OCI-LY3 (cell line): ENCODE measurements around the gene CFAP45.

Source experiments
- H2AFZ ChIP-seq: fragments of 200-600, 300-600 bp; shearing (Covaris generic); 2 replicates; pipeline ENCODE4 v1.6.0; 2014; ENCODE audit warnings: antibody characterized with exemption, low read depth, low read length
- H3K27ac ChIP-seq: fragments of 200-600, 300-600 bp; sonication (generic); 2 replicates; pipeline ENCODE4 v1.5.1; 2014; ENCODE audit warnings: mild to moderate bottlenecking, low read length, moderate library complexity, mixed read lengths
- H3K27me3 ChIP-seq: fragments of 200-600, 300-600 bp; sonication (generic); 2 replicates; pipeline ENCODE4 v1.6.1; 2014; ENCODE audit warnings: low read depth, low read length, mixed read lengths
- H3K36me3 ChIP-seq: fragments of 200-600, 300-600 bp; sonication (generic); replicated peaks from 2 replicates; pipeline ENCODE3; 2014; ENCODE audit warnings: low read depth, low read length, mixed read lengths
- H3K4me1 ChIP-seq: fragments of 300-600, 200-600 bp; sonication (generic); 2 replicates; pipeline ENCODE4 v1.6.1; 2014; ENCODE audit warnings: low read length, mixed read lengths
- H3K4me2 ChIP-seq: fragments of 200-600, 300-600 bp; sonication (generic); 2 replicates; pipeline ENCODE4 v1.6.1; 2014; ENCODE audit warnings: low read length, mixed read lengths
- H3K4me3 ChIP-seq: fragments of 300-600, 200-600 bp; sonication (generic); 2 replicates; pipeline ENCODE4 v1.5.1; 2014; ENCODE audit warnings: antibody characterized with exemption, mild to moderate bottlenecking, low read length, moderate library complexity
- H3K79me2 ChIP-seq: fragments of 300-600, 200-600 bp; shearing (Covaris generic); 2 replicates; pipeline ENCODE4 v1.6.1; 2014; ENCODE audit warnings: mild to moderate bottlenecking, low read length, mixed read lengths
- H3K9ac ChIP-seq: fragments of 300-600, 200-600 bp; shearing (Covaris generic); 2 replicates; pipeline ENCODE4 v1.6.0; 2014; ENCODE audit warnings: mild to moderate bottlenecking, low read length, moderate library complexity
- H3K9me3 ChIP-seq: fragments of 200-600, 300-600 bp; shearing (Covaris generic); 2 replicates; pipeline ENCODE4 v1.6.1; 2014; ENCODE audit warnings: low read length, mixed read lengths; ENCODE audit not compliant: insufficient read depth
- H4K20me1 ChIP-seq: fragments of 200-600, 300-600 bp; sonication (generic); 2 replicates; pipeline ENCODE4 v1.6.1; 2016; ENCODE audit warnings: low read length, mixed read lengths; ENCODE audit not compliant: insufficient read depth
- CTCF ChIP-seq: fragments of 200-600, 300-600 bp; sonication (generic); IDR thresholded peaks from 2 replicates; pipeline ENCODE4 v1.5.1; 2014; ENCODE audit warnings: antibody characterized with exemption, low read length, low read depth
- EZH2phosphoT487 ChIP-seq: fragments of 200-600 bp; shearing (Covaris generic); IDR thresholded peaks from 2 replicates; pipeline ENCODE4 v1.6.1; 2018; ENCODE audit warnings: antibody characterized with exemption, mixed run types, low read depth

CFAP45 gene

GRCh38 chr1:159891275-159892157, 8.4 kb downstream of the CFAP45 start:
- no peak overlapping the region for H3K4me2 ChIP-seq

GRCh38 chr1:159890390-159890789, 9.6 kb downstream of the CFAP45 start:
- TF ChIP-seq EZH2phosphoT487 (no peak), CTCF (no peak)
- Histone ChIP-seq H3K27me3 (peaks cover 9% of the 10 kb centered on the region; the same call in 1 of the 2 replicates), H3K4me2 (peak overlapping the region; percentile 83), H3K4me1 (peaks cover 41% of the 10 kb centered on the region), H3K4me3 (peak overlapping the region; percentile 50), H3K79me2 (no peaks in the 10 kb centered on the region), H3K9ac (peak overlapping the region; percentile 48; the same call in 1 of the 2 replicates), H4K20me1 (no peaks in the 10 kb centered on the region), H3K27ac (peak overlapping the region; percentile 5; the same call in 1 of the 2 replicates), H2AFZ (no peak overlapping the region), H3K9me3 (no peaks in the 10 kb centered on the region), H3K36me3 (no peaks in the 10 kb centered on the region)

More at GRCh38 chr1:159891275-159892157, 8.4 kb downstream of the CFAP45 start:
- no peak overlapping the region for H2AFZ ChIP-seq
- H3K4me1 ChIP-seq, result peaks cover 41% of the 10 kb centered on the region
- H3K27ac ChIP-seq, result no peak overlapping the region
- no peaks in the 10 kb centered on the region for H3K9me3 ChIP-seq
- H4K20me1 ChIP-seq, result no peaks in the 10 kb centered on the region
- H3K79me2 ChIP-seq, result no peaks in the 10 kb centered on the region
- no peak overlapping the region for H3K9ac ChIP-seq
- peaks cover 19% of the 10 kb centered on the region; the same call in 1 of the 2 replicates for H3K27me3 ChIP-seq
- no peaks in the 10 kb centered on the region for H3K36me3 ChIP-seq
- TF ChIP-seq CTCF, result peak; percentile 100
- TF ChIP-seq EZH2phosphoT487, result no peak
- H3K4me3 ChIP-seq, result no peak overlapping the region

DNA sequence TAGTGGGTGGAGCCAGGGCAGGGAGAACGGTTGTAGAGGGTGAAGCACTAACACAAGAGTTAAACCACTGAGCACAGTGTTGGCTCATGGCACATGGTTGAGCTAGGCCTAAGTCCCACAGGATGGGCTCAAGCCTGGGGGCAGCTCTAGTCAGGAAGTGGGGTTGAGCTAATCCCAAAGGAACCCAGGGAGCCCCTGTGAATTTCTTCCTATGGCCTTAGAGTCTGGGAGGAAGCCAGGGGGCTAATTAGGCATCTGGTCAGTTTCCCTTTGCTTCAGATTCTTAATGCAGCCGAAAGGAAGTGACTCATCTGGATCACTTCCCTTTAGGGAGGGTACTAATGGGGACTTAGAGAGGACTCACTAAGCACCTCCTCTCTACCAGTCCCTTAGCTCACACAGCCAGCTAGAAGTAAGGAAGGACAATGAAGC, 10.1 kb downstream of the CFAP45 start:
- Histone ChIP-seq H3K27ac (peak overlapping the region; percentile 54), H3K79me2 (no peaks in the 10 kb centered on the region), H3K4me2 (peak overlapping the region; percentile 83), H3K27me3 (peaks cover 4% of the 10 kb centered on the region; the same call in 1 of the 2 replicates), H3K4me1 (peaks cover 41% of the 10 kb centered on the region), H3K9me3 (no peaks in the 10 kb centered on the region), H3K4me3 (peak overlapping the region; percentile 50), H2AFZ (no peak overlapping the region), H3K36me3 (no peaks in the 10 kb centered on the region), H3K9ac (peak overlapping the region; percentile 48; the same call in 1 of the 2 replicates), H4K20me1 (no peaks in the 10 kb centered on the region)
- no peak for TF ChIP-seq CTCF
- no peak for TF ChIP-seq EZH2phosphoT487

DNA sequence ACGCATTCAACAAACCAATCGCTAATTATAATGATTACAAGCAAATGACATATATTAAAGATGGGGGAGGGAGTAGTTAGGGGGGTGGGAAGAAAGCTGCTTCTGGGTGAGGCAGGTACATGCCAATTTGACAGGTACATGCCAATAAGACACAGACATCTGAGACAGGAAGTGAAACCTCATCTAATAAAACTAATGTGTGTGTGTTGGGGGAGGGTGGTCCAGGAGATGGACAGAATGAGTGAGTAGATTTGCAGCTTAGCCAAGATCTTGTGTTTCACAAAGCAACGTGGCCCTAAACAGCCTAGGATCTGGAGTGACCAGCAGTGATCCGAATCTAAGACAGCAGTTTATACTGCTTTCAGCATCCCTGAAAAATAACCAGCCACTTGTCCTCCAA, 10.8 kb downstream of the CFAP45 start:
- H3K4me3 ChIP-seq, result peak overlapping the region; percentile 50
- peaks cover 41% of the 10 kb centered on the region for H3K4me1 ChIP-seq
- H4K20me1 ChIP-seq, result no peaks in the 10 kb centered on the region
- no peaks in the 10 kb centered on the region for H3K27me3 ChIP-seq
- H3K9ac ChIP-seq, result peak overlapping the region; percentile 48; the same call in 1 of the 2 replicates
- no peaks in the 10 kb centered on the region for H3K9me3 ChIP-seq
- peak overlapping the region; percentile 83 for H3K4me2 ChIP-seq
- H2AFZ ChIP-seq, result no peak overlapping the region
- peak overlapping the region; percentile 54 for H3K27ac ChIP-seq
- TF ChIP-seq CTCF (no peak), EZH2phosphoT487 (no peak)
- H3K36me3 ChIP-seq, result no peaks in the 10 kb centered on the region
- H3K79me2 ChIP-seq, result no peaks in the 10 kb centered on the region
